Measurements from ENCODE around the gene ZNF564. TPM values are rescaled to one million over a fixed set of nuclear protein-coding genes. Genes with fewer than 3 reads are reported as not detected.

The ZNF564 gene
- total and polyA plus RNA-seq, 10 of the 15 experiments (the other 5 are each of a cell fraction or from before 2014, with no cell fraction given): 1.5 to 8.9 (median 5.4) TPM

GRCh38 chr19:12551060-12551832 is at the start of gene ZNF564 (continued):
- TF ChIP-seq ZNF592 (IDR thresholded peaks at IDR 0.05) (no peak), IRF3 (IDR thresholded peaks at IDR 0.05) (peak; percentile 99)

- in situ Hi-C loops (cut with MboI): no loop called here
- DNase-seq (ENCODE audit: low read depth, low spot score) (no peak), ATAC-seq (no peak), FAIRE-seq (no peak)
- ChIA-PET POLR2A (no interaction called here), SMC1A (ENCODE audit: uncharacterized antibody, unreplicated experiment) (interaction anchor here (0.6 kb wide), 1 partner anchor 200 kb away, joined by 4 read pairs; no protein-coding TSS in a partner anchor), RAD21 (ENCODE audit: unreplicated experiment) (interaction anchor here (0.6 kb wide), 1 partner anchor 1989 kb away, joined by 3 read pairs; no protein-coding TSS in a partner anchor), CTCF (no interaction called here)
- H3K4me1 ChIP-seq (ENCODE audit: control insufficient read depth, insufficient read depth, low read length): no peaks in the 10 kb centered on the region
- H3K36me3 ChIP-seq (ENCODE audit: control insufficient read depth in 2 of 2, insufficient read depth in 2 of 2, low read length in 1 of 2): peaks cover 0 to 1% of the 10 kb centered on the region in 2 experiments; a peak in 2 of 4 replicates
- H3K4me2 ChIP-seq (ENCODE audit: control insufficient read depth, insufficient read depth): no peak overlapping the region
- BruUV-seq (replicated peaks): no TSS peak
- intact Hi-C loops (cut with micrococcal nuclease; ENCODE audit: unreplicated experiment): no loop called here
- no peaks in the 10 kb centered on the region for H4K20me1 ChIP-seq (ENCODE audit: control insufficient read depth, insufficient read depth)
- H2AFZ ChIP-seq (ENCODE audit: control insufficient read depth, low read depth, low read length): no peak overlapping the region
- H3K9ac ChIP-seq (ENCODE audit: control insufficient read depth, insufficient read depth, low read length): no peak overlapping the region
- H3K27ac ChIP-seq (ENCODE audit: control insufficient read depth, insufficient read depth): no peak overlapping the region
- no peaks in the 10 kb centered on the region for H3K27me3 ChIP-seq (replicated peaks in 1 of 2; ENCODE audit: control insufficient read depth in 2 of 2, insufficient read depth in 2 of 2, low read length in 1 of 2)
- H3K9me3 ChIP-seq (replicated peaks; ENCODE audit: control insufficient read depth, insufficient read depth, low read length): no peaks in the 10 kb centered on the region; the same call in 2 of the 3 replicates
- WGBS (ENCODE audit: insufficient coverage, insufficient replicate concordance, low lambda C conversion rate, missing lambda C conversion rate): 93% methylated on average over 11 of the region's 11 CpGs
- no peak overlapping the region for H3K4me3 ChIP-seq
- H3K79me2 ChIP-seq (ENCODE audit: control insufficient read depth, insufficient read depth, low read length): no peaks in the 10 kb centered on the region
- TF ChIP-seq CHD4 (IDR thresholded peaks at IDR 0.05) (no peak), POU2F2 (IDR thresholded peaks at IDR 0.05; ENCODE audit: borderline replicate concordance, low read depth, low read length) (no peak), NFXL1 (IDR thresholded peaks at IDR 0.05; ENCODE audit: borderline replicate concordance) (no peak), HDGF (IDR thresholded peaks at IDR 0.05) (no peak), CEBPZ (IDR thresholded peaks at IDR 0.05; ENCODE audit: low read depth, low read length) (no peak), PKNOX1 (IDR thresholded peaks at IDR 0.05) (no peak), STAT1 (conservative IDR thresholded peaks at IDR 0.05) (no peak), ATF7 (IDR thresholded peaks at IDR 0.05; ENCODE audit: low read depth) (no peak), NR2C1 (IDR thresholded peaks at IDR 0.05) (no peak), ZNF24 (IDR thresholded peaks at IDR 0.05) (no peak), YY1 (IDR thresholded peaks at IDR 0.05; ENCODE audit: low read depth, low read length) (no peak)
These were observed 46.3 kb upstream of the ZNF564 start for GRCh38 chr19:12597594-12597993.

All from GM12878 (cell line).